Measurements from ENCODE around the gene BAK1.
A peak's percentile ranks its signal among the peaks of the same experiment; 100 is the strongest.
"Not testable (repeated sequence)": the region's sequence is repeated elsewhere in the genome, so short reads cannot be mapped to it uniquely, and the experiment has no call there.

The BAK1 gene

DNA sequence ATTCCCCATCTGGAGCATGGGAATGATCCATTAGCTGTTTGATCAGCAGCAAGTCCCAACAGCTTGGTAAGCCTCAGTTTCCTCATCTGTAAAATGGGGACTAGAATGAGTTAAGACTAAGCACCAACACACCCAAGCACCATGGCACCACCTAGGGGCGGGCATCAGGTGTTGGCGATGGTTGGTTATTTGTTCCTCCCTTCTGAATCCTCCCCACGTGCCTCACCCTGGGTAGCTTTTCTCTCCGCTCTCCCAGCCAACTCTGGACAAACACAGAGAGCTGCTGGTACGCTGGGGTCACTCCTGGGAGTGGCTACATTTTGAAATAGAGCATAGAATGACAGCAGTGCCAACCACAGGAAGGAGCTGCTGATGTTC is 27.7 kb upstream of the BAK1 start:
- DNase-seq, result no peak

DNA sequence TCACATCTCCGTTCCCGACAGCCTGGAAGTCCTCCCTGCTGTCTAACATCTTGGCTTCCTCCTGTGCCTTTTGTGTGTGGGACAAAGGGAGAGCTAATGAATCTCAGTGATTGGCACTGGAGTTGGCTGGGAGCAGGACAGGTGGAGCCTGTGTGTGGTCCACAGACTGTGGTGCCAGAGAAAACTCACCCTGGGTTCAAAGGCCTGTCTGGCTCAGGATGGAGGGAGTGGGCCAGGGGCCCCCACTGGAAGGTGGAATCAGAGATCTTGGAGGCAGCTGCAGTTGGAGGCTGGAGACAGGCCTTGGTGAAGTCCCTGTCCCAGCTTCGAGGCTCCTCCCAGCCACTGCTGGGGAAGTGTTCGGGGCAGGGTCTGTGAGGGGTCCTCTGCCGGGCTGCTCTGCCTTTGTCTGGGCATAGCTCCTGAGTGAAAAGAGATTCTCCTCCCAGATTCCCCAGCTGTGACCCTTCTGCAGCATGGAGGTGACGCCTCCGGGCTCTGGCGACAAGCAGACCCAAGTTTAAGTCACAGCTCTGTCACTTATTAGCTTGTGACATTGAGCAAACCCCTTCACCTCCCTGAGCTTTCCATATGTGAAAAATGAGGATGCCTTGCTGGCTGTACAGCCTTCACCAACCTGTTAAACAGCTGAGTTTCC is 27.2 kb upstream of the BAK1 start:
- no peak for DNase-seq

DNA sequence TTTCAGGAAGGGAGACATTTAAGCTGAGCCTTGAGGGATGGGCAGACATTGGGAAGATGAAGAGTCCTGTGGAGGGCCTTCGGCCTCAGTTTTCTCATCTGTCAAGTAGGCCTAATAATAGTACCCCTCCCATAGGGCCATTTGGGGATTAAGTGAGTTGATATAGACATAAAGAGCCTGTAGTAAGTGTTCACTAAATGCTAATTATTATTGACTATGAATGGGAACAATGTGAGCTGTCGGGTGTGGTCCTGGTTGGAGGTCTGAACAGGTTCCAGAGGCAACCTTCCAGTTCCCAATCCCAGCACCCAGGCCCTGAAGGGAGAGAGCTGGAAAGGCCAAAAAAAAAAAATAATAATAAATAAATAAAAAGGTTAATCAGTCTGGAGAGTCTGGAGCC is 26.6 kb upstream of the BAK1 start:
- no peak for DNase-seq

DNA sequence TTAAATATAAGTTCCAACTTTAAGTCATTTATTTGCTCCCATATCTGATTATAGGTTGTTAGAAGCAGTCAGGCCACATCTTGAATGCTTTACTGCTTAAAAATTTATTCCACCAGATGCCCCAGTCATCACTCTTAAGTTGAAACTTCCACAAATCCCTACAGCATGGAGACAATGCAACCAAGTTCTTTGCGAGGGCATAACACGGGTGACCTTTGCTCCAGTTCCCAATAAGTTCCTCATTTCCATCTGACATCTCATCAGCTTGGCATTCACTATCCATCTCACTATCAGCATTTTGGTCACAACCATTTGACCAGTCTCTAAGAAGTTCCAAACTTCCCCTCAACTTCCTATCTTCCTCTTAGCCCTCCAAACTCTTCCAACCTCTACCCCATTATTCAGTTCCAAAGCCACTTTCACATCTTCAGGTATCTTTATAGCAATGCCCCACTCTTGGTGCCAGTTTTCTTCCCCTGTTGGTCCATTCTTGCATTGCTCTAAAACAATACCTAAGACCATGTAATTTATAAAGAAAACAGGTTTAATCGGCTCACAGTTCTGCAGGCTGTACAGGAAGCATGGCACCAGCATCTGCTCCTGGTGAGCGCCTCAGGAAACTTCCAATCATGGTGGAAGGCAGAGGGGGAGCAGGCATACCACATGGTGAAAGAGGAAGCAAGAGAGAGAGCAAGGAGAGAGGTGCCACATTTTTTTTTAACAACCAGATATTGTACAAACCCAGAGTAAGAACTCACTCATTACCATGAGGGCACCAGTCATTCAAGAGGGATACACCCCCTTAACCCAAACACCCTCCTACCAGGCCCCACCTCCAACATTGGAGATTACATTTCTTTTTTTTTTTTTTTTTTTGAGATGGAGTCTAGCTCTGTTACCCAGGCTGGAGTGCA is 25.1 kb upstream of the BAK1 start:
- peak; percentile 30 to 47 for DNase-seq

DNA sequence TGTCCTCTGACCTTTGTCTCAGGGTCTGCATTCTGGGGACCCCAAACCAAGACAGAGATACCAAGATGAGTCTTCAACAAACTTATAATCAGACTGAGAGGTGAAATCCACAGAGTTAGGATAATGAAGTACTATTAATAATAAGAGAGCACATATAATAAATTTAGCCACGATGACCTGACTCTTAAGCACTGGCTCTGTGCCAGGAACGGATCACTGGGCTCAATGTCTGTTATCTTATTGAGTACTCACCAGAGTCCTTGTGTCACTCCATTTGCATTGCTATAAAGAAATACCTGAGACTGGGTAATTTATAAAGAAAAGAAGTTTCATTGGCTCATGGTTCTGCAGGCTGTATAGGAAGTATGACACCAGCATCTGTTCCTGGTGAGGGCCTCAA is 22.1 kb upstream of the BAK1 start:
- DNase-seq, result no peak

DNA sequence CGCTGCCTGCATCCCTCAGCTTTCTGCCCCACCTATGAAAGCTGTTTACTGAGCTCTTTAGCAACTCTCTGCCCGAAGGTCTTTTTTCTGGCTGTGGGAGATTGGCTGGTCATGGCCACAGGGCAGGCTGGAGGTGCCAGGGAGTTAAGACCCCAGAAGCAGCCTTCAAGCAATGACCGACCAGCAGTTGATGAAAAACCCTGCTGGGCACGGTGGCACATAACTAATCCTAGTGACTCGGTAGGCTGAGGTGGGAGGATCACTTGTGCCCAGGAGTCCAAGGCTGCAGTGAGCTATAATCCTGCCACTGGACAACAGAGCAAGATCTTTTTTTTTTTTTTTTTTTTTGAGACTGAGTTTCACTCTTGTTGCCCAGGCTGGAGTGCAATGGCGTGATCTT is 20.7 kb upstream of the BAK1 start:
- no peak for DNase-seq

DNA sequence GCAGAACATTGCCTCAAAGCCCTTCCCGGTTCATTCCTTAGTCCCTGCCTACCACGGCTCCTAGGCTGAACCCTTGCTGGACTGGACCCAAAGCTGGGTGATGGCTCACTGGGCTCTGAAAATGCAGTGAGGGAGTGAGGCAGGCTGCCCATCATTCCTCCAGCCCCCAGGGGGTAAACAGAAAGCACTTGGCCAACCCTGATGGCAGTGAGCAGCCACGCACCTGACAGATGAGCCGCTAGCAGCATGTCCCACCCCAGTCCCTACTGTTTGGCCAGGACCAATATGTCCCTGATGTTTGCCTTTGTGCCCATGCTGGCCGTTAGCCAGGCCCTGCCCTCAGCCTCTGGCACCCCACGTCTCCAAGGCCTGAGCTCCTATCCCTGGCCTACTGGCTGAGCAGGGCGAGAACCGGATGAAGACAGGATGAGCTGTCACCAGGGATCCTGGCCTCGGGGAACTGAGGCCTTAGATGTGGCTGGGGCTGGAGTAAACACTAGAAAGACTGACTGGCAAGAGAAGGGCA is 19.4 kb upstream of the BAK1 start:
- no peak for DNase-seq

DNA sequence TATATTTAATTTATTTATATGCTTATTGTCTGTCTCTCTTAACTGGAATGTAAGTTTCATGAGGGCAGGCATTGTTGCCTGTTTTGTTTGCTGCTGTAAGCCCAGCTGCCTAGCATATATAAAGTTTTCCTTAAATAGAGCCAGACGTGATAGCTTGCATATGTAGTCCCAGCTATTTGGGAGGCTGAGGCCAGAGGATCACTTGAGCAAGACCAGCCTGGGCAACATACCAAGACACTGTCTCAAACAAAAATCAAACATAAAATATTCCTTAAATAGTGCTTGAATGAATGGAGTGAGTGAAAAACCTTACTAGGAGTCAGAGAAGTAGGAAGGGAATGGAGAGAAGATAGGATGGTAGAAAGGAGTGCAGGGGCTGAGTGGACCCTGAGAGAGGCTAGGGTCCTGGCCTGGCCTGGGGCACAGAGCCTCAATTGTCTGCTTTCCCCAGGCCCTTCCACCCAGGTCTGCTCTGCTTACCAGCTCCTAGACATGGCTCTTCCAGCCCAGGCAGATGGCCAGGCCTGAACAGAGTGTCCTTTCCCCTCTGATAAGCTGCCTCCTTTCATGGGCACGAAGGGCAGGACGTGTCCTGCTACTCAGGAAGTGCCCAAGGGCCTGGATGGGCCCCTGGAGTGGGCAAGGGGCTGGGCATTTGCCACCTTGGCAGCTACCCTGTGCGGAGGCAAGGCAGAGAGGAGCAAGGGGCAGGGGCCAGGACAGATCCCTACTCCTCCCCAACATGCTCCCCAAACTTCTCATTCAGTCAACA is 17.7 kb upstream of the BAK1 start:
- DNase-seq, result no peak

DNA sequence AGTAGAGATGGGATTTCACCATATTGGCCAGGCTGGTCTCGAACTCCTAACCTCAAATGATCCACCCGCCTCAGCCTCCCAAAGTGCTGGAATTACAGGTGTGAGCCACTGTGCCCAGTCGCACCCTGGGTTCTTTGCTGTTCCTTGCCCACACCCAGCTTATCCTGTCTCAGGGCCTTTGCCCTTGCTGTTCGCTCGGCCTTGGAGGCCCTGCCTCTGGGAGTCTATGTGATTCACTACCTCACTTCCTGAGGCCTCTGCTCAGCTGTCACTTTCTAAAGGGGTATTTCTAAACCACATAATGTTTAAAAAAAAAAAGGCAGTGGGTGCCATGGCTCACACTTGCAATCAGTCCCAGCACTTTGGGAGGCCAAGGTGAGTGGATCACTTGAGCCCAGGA is 16.8 kb upstream of the BAK1 start:
- not testable (repeated sequence) for DNase-seq

DNA sequence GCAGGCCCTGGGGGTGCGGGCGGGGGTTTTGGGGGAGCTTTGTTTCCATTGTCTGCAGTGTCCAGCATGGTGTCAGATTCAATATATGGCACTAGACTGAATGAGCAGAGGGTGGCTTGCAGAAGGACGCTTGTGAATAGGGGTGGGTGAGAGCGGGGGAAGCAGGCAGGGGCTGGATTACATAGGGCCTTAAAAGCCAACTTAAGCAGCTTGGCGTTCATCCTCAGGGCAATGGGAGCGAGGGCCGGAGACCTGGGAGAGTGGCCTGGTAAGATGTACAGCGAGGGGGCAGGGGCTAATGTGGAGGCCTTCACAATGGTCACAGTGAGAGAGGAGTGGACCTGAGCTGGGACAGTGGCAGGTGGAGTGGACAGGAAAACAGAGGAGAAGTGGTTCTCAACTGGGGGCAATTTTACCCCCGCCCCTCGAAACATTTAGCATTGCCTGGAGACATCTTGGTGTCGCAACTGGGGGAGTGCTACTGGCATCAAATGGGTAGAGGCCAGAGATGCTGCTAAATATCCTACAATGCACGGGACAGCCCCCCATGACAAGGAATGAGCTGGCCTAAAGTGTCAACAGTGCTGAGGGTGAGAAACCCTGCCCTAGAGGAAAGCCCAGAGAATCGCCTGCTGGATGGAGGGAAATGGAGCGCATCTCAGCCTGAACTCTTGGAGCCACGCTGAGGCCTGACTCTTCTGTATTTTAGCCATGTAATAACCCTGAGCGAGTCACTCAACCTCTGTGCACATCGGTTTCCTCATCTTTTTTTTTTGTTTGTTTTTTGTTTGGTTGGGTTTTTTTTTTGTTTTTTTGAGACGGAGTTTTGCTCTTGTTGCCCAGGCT is 15.1 kb upstream of the BAK1 start:
- no peak for DNase-seq

DNA sequence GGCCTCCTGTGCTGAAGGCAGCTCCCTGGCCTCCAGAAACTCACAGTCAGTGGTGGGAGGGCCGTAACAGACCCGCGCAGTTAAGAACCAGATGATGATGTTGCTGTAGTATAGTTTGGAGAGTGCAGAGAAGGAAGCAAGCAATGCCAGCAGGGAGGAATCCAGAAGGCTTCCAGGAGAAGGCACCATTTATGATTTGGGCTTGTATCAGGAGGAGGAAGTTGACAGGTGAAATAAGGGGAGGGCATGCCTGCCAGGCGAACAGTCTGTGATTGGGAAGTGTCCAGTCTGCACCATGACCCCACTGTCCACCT is 13.3 kb upstream of the BAK1 start:
- no peak for DNase-seq

DNA sequence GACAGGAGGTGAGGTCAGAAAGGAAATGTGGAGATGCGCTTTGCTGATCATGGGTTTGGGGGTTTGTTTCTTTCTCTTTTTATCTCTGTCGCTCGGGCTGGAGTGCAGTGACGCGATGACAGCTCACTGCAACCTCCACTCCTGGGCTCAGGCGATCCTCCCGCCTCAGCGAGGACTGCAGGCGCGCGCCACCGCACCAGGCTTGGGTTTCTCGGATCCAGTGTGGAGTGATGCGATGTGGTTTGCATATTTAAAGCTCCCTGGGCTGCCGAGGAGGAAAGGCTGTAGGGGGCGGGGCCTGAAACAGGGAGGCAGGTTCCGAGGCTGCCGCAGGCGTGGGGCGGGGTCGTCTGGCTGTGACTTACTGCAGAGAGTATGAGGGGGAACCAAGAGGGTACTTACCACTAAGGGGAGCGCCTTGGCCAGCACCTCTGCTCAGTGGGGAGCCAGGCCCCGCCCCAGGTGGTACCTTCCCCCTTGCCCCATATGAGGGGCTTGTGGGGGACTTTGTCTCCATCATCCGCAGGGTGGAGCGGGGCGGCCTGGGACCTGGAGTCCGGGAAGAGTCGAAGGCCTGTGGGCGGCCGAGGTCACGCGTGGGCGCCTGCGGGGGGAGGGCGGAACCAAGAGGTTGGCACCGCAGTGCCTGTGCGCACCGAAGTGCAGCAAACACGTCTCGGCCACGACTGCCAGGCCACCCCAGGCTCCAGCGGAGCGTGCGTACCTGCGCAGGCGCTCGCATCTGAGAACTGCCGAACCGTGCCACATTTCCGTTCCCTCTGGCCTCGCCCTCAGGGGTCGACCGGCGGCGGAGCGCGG is 12.7 kb upstream of the BAK1 start:
- DNase-seq, result no peak

DNA sequence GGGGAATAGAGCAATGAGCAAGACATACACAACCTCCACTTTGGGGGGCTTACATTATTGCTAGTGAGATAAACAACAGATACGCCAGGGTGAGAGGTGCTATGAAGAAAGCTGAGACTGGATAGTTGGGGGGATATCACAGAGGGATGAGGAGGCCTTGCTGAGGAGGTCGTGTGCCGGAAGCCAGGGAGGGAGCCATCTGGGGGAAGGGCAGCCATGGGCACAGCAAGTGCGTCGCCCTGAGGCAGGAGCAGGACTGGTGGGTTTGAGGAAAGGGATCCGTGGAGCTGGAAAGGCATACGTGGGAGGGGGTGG is 12.2 kb upstream of the BAK1 start:
- no peak for DNase-seq

DNA sequence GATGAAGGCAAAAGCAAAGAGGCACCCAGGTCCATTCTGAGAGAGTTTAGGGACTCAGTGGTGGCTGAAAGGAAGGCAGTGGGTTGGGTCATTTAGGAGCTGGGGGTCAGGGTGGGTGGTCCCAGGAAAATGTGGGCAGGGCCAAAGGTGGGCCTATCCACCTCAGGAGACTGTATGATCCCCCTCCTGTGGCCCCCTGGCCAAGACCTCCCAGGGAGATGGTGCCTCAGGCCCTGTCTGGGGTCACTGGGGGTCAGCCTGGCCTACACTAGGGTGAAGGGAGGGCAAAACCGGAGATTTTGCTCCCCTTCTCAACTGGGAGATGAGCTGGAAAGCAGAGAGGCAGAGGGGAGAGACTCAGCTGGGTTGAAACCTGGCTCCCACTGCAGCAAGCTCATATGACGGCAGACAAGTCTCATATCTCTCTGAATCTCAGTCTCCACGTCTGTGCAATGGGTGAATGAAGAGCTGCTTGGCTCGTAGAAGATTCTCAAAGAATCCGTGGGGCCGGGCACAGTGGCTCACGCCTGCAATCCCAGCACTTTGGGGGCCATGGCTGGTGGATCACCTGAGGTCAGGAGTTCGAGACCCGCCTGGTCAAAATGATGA is 11.5 kb upstream of the BAK1 start:
- no peak for DNase-seq

DNA sequence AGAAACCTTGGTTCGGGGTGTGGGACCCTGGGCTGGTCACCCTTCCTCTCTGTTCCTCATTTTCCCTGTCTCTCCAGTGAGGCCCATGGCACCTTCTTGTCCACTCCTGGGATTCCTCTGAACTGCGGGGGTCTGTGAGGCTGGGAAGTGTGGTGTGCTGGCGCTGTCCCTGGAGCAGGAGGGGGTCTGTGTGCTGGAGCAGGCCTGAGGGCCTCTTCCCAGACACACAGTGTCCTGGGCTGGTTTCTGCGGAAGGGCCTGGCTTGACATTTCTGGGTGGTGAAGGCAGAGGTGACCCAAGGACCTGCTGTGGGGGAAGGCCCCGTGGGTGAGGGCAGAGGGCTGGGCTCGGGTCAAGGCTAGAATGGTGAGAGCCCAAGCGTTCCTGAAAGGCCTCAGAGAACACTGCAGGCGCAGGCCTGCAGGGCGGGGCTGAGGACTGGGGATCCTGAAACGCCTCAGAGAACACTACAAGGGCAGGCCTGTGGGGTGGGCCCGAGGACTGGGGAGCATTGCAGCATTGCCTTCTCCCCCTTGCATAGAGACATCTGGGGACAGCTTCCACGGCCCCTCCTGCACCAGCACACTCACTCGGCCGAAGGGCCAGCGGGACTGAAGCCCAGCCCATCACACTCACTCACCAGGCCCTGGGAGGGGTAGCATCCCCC is 10.6 kb upstream of the BAK1 start:
- DNase-seq, result no peak

DNA sequence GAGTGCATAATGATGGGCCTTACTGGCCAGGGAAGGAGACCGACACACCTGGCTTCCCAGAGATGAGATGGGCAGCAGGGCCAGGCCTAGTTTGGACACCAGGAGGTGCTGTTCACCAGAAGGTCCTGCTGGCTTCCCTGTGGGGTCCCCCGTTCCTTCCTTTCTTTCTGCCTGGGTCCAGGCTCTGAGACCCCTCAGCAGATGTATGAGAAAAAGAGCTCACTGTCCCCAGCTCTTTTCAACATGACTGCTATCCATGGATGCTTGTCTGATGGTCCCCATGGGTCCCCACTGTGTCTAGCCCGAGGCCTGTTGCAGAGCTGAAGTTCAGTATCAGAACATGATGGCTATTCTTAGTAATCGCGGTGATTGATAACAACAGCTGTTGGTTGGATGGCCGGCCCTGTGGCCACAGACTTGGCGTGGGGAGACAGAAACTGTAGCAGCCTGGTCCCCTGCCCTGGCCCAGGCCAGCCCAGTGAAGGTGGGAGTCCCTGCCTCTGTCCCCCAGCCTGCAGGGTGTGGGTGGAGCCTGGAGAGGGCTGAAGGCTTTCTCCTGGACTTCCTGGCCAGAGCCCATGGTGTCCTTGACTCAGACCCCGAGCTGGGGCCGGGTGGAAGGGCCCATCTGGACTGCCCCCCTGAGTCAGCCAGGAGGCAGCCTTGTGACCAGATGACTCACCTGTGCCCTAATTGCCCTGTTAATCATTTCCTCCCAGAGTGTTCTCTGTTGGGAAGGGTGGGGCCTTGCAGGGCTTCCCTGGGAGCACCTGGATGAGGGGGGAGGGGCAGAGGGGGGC is 9.9 kb upstream of the BAK1 start:
- peak; percentile 26 to 38 for DNase-seq

DNA sequence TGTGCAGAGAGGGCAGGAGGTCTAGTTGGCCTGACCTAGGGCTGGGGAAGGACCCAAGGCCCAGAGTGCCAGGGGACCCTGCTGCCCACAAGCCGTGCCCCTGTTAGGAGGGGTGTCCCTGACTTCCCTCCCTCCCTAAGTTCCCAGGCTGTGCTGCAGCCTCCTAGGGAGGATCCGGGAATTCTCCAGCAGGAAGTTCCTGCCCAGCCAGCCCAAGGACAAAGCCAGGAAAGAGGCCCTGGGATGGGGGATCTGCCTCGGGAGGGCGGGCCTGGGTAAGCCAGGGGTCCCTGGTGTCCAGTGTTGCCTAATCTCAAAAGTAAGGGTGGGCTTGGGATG is 9.3 kb upstream of the BAK1 start:
- DNase-seq, result no peak

DNA sequence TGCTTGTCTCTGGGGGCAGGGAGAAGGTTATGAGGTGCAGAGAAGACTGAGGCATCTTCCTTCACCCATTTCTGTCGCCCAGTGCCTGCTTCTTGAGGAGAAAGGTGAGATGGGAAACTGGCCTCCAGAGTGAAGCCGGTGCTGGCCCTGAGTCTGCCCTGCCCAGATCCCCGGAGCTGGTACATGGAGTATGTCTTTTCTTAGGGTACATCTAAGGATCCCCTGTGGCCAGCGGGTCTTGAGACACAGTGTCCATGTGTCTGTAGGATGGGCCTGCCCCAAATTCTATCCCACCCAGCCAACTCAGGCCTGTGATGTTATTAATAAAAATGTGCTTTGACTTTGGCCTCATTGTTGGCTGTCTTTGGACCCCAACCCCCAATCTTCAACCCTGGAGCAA is 8.8 kb upstream of the BAK1 start:
- DNase-seq, result no peak

DNA sequence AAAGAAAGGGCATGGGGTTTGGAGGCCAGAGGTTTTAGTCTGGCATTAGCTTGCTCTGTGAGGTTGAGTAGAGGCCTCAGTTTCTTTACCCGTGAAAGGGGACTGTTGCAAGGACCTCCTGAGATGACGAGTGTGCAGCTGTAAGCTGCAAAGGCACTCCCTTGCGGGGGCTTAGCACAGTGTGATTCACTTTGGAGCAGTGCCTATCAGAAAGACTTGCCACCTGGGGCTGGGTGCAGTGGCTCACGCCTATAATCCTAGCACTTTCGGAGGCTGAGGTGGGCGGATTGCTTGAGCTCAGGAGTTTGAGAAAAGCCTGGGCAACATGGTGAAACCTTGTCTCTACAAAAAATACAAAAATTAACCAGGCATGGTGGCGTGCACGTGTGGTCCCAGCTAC is 7.5 kb upstream of the BAK1 start:
- no peak for DNase-seq

DNA sequence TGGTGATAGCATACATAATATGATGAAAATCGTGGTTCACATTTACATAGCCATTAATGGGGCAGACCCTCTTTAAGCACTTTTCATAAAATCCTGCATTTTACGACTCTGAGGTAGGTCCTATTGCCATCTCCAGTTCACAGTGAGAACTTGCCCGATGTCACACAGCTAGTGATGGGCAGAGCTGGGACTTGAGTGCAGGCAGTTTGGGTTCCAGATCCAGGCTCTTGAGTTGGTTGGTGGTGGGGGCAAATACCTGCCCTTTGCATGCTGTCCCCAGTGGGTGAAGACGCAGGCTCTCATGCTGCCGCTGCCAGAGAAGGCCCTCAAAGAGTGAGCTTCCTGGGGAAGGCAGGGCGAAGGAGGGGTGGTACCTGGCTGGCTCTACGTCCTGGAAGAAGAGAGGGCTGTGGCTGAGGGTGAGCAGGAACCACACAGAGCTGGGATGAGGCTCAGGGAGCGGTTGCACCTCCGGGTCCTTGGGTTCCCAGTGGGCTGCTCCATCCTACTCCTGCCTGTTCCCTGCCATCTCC is 6.1 kb upstream of the BAK1 start:
- no peak for DNase-seq
